Measurements from ENCODE around the gene DPH2. TPM values are rescaled to one million over a fixed set of nuclear protein-coding genes. Genes with fewer than 3 reads are reported as not detected.

The DPH2 gene
- total and polyA plus RNA-seq, 4 experiments from 2014 or later = 25.5 to 33.1 (median 28.8) TPM

DNA sequence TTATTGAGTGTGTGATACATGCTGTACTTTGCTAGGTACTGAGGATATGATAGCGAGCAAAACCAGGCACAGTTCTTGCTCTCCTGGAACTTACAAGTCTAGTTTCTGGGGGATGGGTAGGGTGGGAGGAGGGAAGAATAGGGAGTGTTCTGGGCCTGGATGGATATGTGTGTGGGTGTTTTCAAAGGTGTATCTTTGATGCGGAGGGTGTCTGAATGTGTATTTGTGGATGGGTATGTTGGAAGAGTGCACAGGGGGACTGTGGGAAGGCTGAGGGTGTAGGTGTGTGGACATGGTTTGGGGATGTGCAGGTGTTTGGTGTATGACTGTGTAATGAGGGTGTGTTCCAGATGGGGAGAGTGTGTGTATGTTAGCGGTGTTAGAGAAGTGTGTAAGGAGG lies 4.5 kb upstream of the DPH2 start:
- Mint-ChIP-seq H3K9me3 (peaks cover 0 to 2% (median 0%) of the 10 kb centered on the region in 8 donors), H3K27ac (no peak overlapping the region), H3K4me3 (no peak overlapping the region), H3K36me3 (peaks cover 11 to 24% of the 10 kb centered on the region in 2 donors), H3K27me3 (no peaks in the 10 kb centered on the region), H3K4me1 (peaks cover 11 to 13% (median 12%) of the 10 kb centered on the region in 4 donors)
- ChIA-PET CTCF (ENCODE audit: partially characterized antibody) (no interaction called here), POLR2A (ENCODE audit: partially characterized antibody) (no interaction called here)
- H3K9me3 ChIP-seq (ENCODE audit: control insufficient read depth in 1 of 2, low read length in 2 of 2) = no peaks in the 10 kb centered on the region
- peaks cover 8% of the 10 kb centered on the region for H3K4me1 ChIP-seq (ENCODE audit: insufficient read depth, low read length)
- H3K27ac ChIP-seq (ENCODE audit: low read depth, low read length) = no peak overlapping the region
- no peak overlapping the region for H3K4me3 ChIP-seq (ENCODE audit: low read length in 2 of 2)
- intact Hi-C loops (cut with micrococcal nuclease) = no loop called here
- H3K36me3 ChIP-seq (ENCODE audit: insufficient read depth, low read length) = no peaks in the 10 kb centered on the region
- no peaks in the 10 kb centered on the region for H3K27me3 ChIP-seq (ENCODE audit: insufficient read depth, low read length)
- no peak for DNase-seq

DNA sequence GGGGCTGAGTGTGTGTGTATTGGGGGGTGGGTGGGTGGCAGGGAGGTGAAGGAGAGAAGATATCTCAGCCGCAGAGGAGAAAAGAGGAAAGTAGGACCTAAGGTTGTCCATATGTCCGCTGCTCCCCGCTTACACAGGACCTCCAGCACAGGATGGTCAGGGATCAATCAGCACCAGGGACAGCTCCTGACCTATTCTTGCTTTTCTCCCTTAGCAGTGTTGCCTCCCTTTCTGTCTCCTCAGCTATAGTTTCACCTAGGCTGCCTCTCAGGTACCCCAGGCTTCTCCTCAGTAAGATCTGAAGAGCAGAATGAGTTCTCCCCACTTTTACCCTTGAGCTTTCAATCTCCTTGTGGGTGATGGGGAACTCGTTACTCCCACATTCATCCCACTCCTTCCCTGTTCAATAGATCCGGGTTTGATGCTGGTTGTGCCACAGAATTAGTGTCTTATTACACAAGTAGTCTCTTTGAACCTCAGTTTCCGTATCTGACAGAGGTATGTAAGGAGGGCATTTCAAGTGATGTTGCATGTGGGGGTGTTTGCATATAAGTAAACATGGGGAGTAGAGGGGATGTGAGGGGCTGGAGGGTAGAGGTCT lies 1.4 kb upstream of the DPH2 start:
- H3K27ac ChIP-seq (ENCODE audit: low read depth, low read length) = no peak overlapping the region
- no peaks in the 10 kb centered on the region for H3K27me3 ChIP-seq (ENCODE audit: insufficient read depth, low read length)
- H3K4me1 ChIP-seq (ENCODE audit: insufficient read depth, low read length) = peaks cover 16% of the 10 kb centered on the region
- intact Hi-C loops (cut with micrococcal nuclease) = no loop called here
- DNase-seq = no peak
- peaks cover 3 to 17% of the 10 kb centered on the region in 2 donors for H3K36me3 Mint-ChIP-seq
- peak overlapping the region in 1 of 8 donors; percentile 6 for H3K4me3 Mint-ChIP-seq
- ChIA-PET POLR2A (ENCODE audit: partially characterized antibody) (no interaction called here), CTCF (ENCODE audit: partially characterized antibody) (no interaction called here)
- H3K27ac Mint-ChIP-seq = no peak overlapping the region
- peaks cover 15 to 30% (median 22%) of the 10 kb centered on the region in 4 donors for H3K4me1 Mint-ChIP-seq
- peaks cover 6% of the 10 kb centered on the region for H3K36me3 ChIP-seq (ENCODE audit: insufficient read depth, low read length)
- H3K27me3 Mint-ChIP-seq = no peaks in the 10 kb centered on the region
- no peaks in the 10 kb centered on the region for H3K9me3 ChIP-seq (ENCODE audit: control insufficient read depth in 1 of 2, low read length in 2 of 2)
- no peak overlapping the region for H3K4me3 ChIP-seq (ENCODE audit: low read length in 2 of 2)
- peaks cover 0 to 2% (median 0%) of the 10 kb centered on the region in 8 donors for H3K9me3 Mint-ChIP-seq

DNA sequence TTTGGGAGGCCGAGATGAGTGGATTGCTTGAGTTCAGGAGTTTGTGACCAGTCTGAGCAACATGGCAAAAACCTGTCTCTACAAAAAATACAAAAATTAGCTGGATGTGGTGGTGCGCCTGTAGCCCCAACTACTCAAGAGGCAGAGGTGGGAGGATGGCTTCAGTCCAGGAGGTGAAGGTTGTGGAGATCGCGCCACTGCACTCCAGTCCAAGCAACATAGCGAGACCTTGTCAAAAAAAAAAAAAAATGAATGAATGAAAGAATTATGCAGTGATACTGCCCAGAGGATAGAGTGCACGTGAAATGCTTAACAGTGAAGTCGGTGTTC lies 429 bp upstream of the DPH2 start:
- peaks cover 0 to 2% (median 0%) of the 10 kb centered on the region in 8 donors for H3K9me3 Mint-ChIP-seq
- peaks cover 24% of the 10 kb centered on the region for H3K4me1 ChIP-seq (ENCODE audit: insufficient read depth, low read length)
- CTCF ChIA-PET (ENCODE audit: partially characterized antibody) = interaction anchor here (1.0 kb wide), 1 partner anchor 22 kb away, joined by 3 read pairs; the partner anchor contains the start of gene IPO13
- peaks cover 3 to 24% of the 10 kb centered on the region in 2 donors for H3K36me3 Mint-ChIP-seq
- intact Hi-C loops (cut with micrococcal nuclease) = loop anchor here (1.0 kb wide), 2 partner anchors 23 to 61 kb away; partner anchors contain the start of gene IPO13
- DNase-seq = no peak
- peak overlapping the region in 1 of 2 donors; percentile 99 for H3K4me3 ChIP-seq (ENCODE audit: low read length in 2 of 2)
- H3K4me3 Mint-ChIP-seq = peak overlapping the region; percentile 92 to 97 (median 94)
- H3K27me3 Mint-ChIP-seq = no peaks in the 10 kb centered on the region
- H3K4me1 Mint-ChIP-seq = peaks cover 23 to 40% (median 30%) of the 10 kb centered on the region in 4 donors
- no peaks in the 10 kb centered on the region for H3K27me3 ChIP-seq (ENCODE audit: insufficient read depth, low read length)
- H3K36me3 ChIP-seq (ENCODE audit: insufficient read depth, low read length) = peaks cover 6% of the 10 kb centered on the region
- peak overlapping the region; percentile 77 to 93 (median 88) for H3K27ac Mint-ChIP-seq
- no peaks in the 10 kb centered on the region for H3K9me3 ChIP-seq (ENCODE audit: control insufficient read depth in 1 of 2, low read length in 2 of 2)
- H3K27ac ChIP-seq (ENCODE audit: low read depth, low read length) = no peak overlapping the region
- POLR2A ChIA-PET (ENCODE audit: partially characterized antibody) = interaction anchor here (0.8 to 1.5 kb wide), 5 partner anchors 16 to 243 kb away, joined by 3 to 19 read pairs (median 5); partner anchors contain the start of genes CCDC24 and IPO13

DNA sequence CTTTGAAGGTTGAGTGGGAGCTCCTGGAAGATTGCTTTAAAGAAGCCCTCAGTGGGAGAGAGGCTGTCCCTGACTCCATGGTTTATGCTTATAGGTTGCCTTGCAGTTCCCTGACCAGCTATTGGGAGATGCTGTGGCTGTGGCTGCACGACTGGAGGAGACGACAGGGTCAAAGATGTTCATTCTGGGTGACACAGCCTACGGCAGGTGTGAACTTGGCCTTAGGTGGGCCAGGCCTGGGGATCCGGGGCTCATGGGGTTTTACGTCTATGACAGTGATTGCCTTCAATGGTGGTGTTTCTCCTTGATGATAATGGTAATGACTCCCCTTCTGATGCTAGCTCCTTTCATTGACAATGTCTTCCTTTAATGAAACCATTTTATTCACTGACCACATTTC lies 692 bp downstream of the DPH2 start:
- H3K27me3 ChIP-seq (ENCODE audit: insufficient read depth, low read length) = no peaks in the 10 kb centered on the region
- DNase-seq = no peak
- Mint-ChIP-seq H3K4me3 (peak overlapping the region; percentile 92 to 97 (median 94)), H3K27me3 (no peaks in the 10 kb centered on the region), H3K27ac (peak overlapping the region in 6 of 7 donors; percentile 77 to 93 (median 87)), H3K36me3 (peaks cover 3 to 29% of the 10 kb centered on the region in 2 donors), H3K9me3 (peaks cover 0 to 2% (median 0%) of the 10 kb centered on the region in 8 donors), H3K4me1 (peaks cover 23 to 43% (median 33%) of the 10 kb centered on the region in 4 donors)
- intact Hi-C loops (cut with micrococcal nuclease) = no loop called here
- peak overlapping the region; percentile 89 to 99 for H3K4me3 ChIP-seq (ENCODE audit: low read length in 2 of 2)
- H3K27ac ChIP-seq (ENCODE audit: low read depth, low read length) = peak overlapping the region; percentile 57
- H3K36me3 ChIP-seq (ENCODE audit: insufficient read depth, low read length) = peaks cover 6% of the 10 kb centered on the region
- H3K9me3 ChIP-seq (ENCODE audit: control insufficient read depth in 1 of 2, low read length in 2 of 2) = no peaks in the 10 kb centered on the region
- POLR2A ChIA-PET (ENCODE audit: partially characterized antibody) = interaction anchor here (0.6 to 5.7 kb wide), 8 partner anchors 18 to 1551 kb away, joined by 3 to 44 read pairs (median 4); partner anchors contain the start of genes CCDC24, IPO13, KDM4A and PRDX1
- CTCF ChIA-PET (ENCODE audit: partially characterized antibody) = interaction anchor here (0.9 to 1.3 kb wide), 2 partner anchors 25 to 36 kb away, joined by 3 to 5 read pairs; no protein-coding TSS in a partner anchor
- peaks cover 24% of the 10 kb centered on the region for H3K4me1 ChIP-seq (ENCODE audit: insufficient read depth, low read length)

DNA sequence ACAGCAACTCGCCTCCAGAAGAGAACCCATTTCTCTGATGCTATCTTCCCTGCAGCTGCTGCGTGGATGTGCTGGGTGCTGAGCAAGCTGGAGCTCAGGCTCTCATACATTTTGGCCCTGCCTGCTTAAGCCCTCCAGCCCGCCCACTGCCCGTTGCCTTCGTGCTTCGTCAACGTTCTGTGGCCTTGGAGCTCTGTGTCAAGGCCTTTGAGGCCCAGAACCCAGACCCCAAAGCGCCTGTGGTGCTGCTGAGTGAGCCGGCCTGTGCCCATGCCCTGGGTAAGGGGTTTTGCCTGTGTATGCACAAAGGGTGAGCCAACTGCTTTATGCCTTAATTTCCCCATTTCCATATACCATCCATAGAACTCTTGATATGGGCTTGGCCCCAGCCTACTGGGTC lies 1.1 kb downstream of the DPH2 start:
- Mint-ChIP-seq H3K4me3 (peak overlapping the region; percentile 92 to 97 (median 94)), H3K4me1 (peaks cover 27 to 47% (median 37%) of the 10 kb centered on the region in 4 donors), H3K27me3 (no peaks in the 10 kb centered on the region), H3K27ac (peak overlapping the region in 2 of 7 donors; percentile 27 to 88), H3K9me3 (peaks cover 0 to 2% (median 0%) of the 10 kb centered on the region in 8 donors), H3K36me3 (peaks cover 3 to 33% of the 10 kb centered on the region in 2 donors)
- Histone ChIP-seq H3K9me3 (ENCODE audit: control insufficient read depth in 1 of 2, low read length in 2 of 2) (no peaks in the 10 kb centered on the region), H3K4me1 (ENCODE audit: insufficient read depth, low read length) (peaks cover 28% of the 10 kb centered on the region), H3K4me3 (ENCODE audit: low read length in 2 of 2) (no peak overlapping the region), H3K27me3 (ENCODE audit: insufficient read depth, low read length) (no peaks in the 10 kb centered on the region), H3K27ac (ENCODE audit: low read depth, low read length) (no peak overlapping the region), H3K36me3 (ENCODE audit: insufficient read depth, low read length) (peaks cover 6% of the 10 kb centered on the region)
- intact Hi-C loops (cut with micrococcal nuclease) = no loop called here
- POLR2A ChIA-PET (ENCODE audit: partially characterized antibody) = interaction anchor here (1.3 to 5.7 kb wide), 5 partner anchors 18 to 1551 kb away, joined by 3 to 44 read pairs (median 4); partner anchors contain the start of genes CCDC24, IPO13 and PRDX1
- CTCF ChIA-PET (ENCODE audit: partially characterized antibody) = interaction anchor here (0.9 to 1.3 kb wide), 2 partner anchors 25 to 35 kb away, joined by 3 to 5 read pairs; no protein-coding TSS in a partner anchor
- no peak for DNase-seq

DNA sequence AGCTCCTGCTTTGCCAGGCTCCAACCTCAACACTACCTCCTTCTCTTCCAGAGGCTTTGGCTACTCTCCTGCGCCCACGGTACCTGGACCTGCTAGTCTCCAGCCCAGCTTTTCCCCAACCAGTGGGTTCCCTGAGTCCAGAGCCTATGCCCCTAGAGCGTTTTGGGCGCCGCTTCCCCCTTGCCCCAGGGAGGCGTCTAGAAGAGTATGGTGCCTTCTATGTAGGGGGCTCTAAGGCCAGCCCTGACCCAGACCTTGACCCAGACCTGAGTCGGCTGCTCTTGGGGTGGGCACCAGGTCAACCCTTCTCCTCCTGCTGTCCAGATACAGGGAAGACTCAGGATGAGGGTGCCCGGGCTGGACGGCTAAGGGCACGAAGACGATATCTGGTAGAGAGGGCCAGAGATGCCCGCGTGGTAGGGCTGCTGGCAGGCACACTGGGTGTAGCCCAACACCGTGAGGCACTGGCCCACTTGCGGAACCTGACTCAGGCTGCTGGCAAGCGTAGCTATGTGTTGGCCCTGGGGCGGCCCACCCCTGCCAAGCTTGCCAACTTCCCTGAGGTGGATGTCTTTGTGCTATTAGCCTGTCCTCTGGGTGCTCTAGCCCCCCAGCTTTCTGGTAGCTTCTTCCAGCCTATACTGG lies 1.6 kb downstream of the DPH2 start:
- Mint-ChIP-seq H3K36me3 (peaks cover 4 to 36% of the 10 kb centered on the region in 2 donors), H3K4me3 (peak overlapping the region in 7 of 8 donors; percentile 92 to 97 (median 94)), H3K27ac (no peak overlapping the region), H3K27me3 (no peaks in the 10 kb centered on the region), H3K9me3 (peaks cover 0 to 2% (median 0%) of the 10 kb centered on the region in 8 donors), H3K4me1 (peaks cover 30 to 52% (median 41%) of the 10 kb centered on the region in 4 donors)
- DNase-seq = no peak
- Histone ChIP-seq H3K27me3 (ENCODE audit: insufficient read depth, low read length) (no peaks in the 10 kb centered on the region), H3K27ac (ENCODE audit: low read depth, low read length) (no peak overlapping the region), H3K36me3 (ENCODE audit: insufficient read depth, low read length) (peaks cover 9% of the 10 kb centered on the region), H3K9me3 (ENCODE audit: control insufficient read depth in 1 of 2, low read length in 2 of 2) (no peaks in the 10 kb centered on the region), H3K4me3 (ENCODE audit: low read length in 2 of 2) (no peak overlapping the region), H3K4me1 (ENCODE audit: insufficient read depth, low read length) (peaks cover 34% of the 10 kb centered on the region)
- ChIA-PET POLR2A (ENCODE audit: partially characterized antibody) (interaction anchor here (1.4 to 5.7 kb wide), 2 partner anchors 17 to 24 kb away, joined by 3 to 44 read pairs; partner anchors contain the start of gene IPO13), CTCF (ENCODE audit: partially characterized antibody) (interaction anchor here (1.3 kb wide), 1 partner anchor 26 kb away, joined by 5 read pairs; no protein-coding TSS in a partner anchor)
- intact Hi-C loops (cut with micrococcal nuclease) = no loop called here

All from CD4-positive, alpha-beta memory T cell (primary cell).